Activated naive CD8-positive, alpha-beta T cell treated with anti-CD3 and anti-CD28 coated beads, Interleukin-2, amount 10 ng/mL, durations not matched to agents 7 days and 5 days (primary cell): ENCODE results near the gene HDAC4. TPM values are rescaled to one million over a fixed set of nuclear protein-coding genes. Genes with fewer than 3 reads are reported as not detected.

ENCODE experiments used
- ATAC-seq: fragments of 150-1000 bp; cut with Tn5 transposase; one replicate; pipeline ENCODE4 v1.10.0; 2021; ENCODE audit warnings: low read depth, moderate library complexity
- POLR2A ChIA-PET: fragments of 350-600 bp; sonication (Branson Sonifier 250); formaldehyde crosslinking; loops from one replicate; lab custom pipeline; 2021; ENCODE audit warnings: antibody characterized with exemption; lab: Charles Lee
- DNase-seq: peaks from one replicate; pipeline ENCODE4 v3.0.0; 2021
- H3K27ac Mint-ChIP-seq: one replicate; pipeline ENCODE4 v1.8.0; 2022; ENCODE audit warnings: mild to moderate bottlenecking, mixed read lengths
- H3K27me3 Mint-ChIP-seq: one replicate; pipeline ENCODE4 v1.8.0; 2022; ENCODE audit warnings: mild to moderate bottlenecking, moderate library complexity, mixed read lengths
- H3K36me3 Mint-ChIP-seq: one replicate; pipeline ENCODE4 v1.8.0; 2021; ENCODE audit warnings: mild to moderate bottlenecking, mixed read lengths
- H3K4me1 Mint-ChIP-seq: one replicate; pipeline ENCODE4 v1.8.0; 2021; ENCODE audit warnings: mixed read lengths
- H3K4me3 Mint-ChIP-seq: one replicate; pipeline ENCODE4 v1.8.0; 2022; ENCODE audit warnings: mild to moderate bottlenecking, moderate library complexity, mixed read lengths
- H3K9me3 Mint-ChIP-seq: one replicate; pipeline ENCODE4 v1.8.0; 2021; ENCODE audit warnings: mixed read lengths
- total RNA-seq, 2 experiments: library from RNA; stranded (reverse); gene quantifications; one replicate each; pipeline ENCODE4 v1.2.3, GENCODE V29; 2021

HDAC4 gene
- total RNA-seq, 2 experiments from 2014 or later = 54.0 to 57.4 TPM

DNA sequence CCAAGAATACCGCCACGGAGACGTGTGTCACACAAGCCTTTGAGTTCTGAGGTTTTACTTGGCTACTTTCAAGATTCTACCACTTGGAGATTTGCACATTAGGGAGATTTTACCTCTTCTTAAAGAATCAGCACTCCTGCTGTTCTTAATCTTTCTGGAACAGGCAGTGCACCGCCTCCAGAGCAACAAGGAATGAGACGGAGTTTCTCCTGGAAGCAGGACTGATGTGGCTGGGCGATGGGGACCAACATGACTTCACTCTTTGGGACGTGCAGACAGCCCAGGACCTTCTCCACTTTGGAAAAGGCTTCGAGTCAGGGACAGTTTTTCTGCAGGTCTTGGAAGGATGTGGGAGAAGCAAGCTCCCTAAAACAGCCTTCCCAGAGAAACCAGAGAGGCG, 255.2 kb downstream of the HDAC4 start:
- no peak overlapping the region for H3K27ac Mint-ChIP-seq
- ATAC-seq (no peak), DNase-seq (no peak)
- H3K4me1 Mint-ChIP-seq = peaks cover 5% of the 10 kb centered on the region
- POLR2A ChIA-PET = no interaction called here
- H3K4me3 Mint-ChIP-seq = no peak overlapping the region
- peaks cover 19% of the 10 kb centered on the region for H3K36me3 Mint-ChIP-seq
- peaks cover 4% of the 10 kb centered on the region for H3K9me3 Mint-ChIP-seq
- no peaks in the 10 kb centered on the region for H3K27me3 Mint-ChIP-seq

DNA sequence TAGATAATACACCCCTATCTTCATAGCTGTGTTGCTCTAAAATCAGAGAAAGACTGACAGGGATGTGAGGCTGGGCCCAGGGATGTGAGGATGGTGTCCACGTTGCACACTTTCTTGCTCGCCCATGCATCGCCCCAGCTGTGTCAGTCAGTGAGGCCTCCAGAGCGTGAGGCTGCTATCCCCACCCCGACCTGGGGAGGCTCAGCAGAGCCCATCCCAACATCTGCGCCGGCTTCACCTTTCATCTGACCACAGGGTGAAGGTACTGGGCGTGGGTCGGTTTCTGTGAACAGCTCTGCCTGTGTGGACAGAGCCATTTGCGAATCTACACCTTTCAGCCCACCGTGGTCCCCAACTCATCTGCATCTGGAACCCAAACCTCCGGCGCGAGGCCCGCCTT, 255.7 kb downstream of the HDAC4 start:
- ATAC-seq (no peak), DNase-seq (no peak)
- Mint-ChIP-seq H3K4me3 (no peak overlapping the region), H3K27me3 (no peaks in the 10 kb centered on the region), H3K4me1 (peaks cover 2% of the 10 kb centered on the region), H3K36me3 (peaks cover 15% of the 10 kb centered on the region), H3K27ac (no peak overlapping the region), H3K9me3 (peaks cover 1% of the 10 kb centered on the region)
- POLR2A ChIA-PET = no interaction called here

DNA sequence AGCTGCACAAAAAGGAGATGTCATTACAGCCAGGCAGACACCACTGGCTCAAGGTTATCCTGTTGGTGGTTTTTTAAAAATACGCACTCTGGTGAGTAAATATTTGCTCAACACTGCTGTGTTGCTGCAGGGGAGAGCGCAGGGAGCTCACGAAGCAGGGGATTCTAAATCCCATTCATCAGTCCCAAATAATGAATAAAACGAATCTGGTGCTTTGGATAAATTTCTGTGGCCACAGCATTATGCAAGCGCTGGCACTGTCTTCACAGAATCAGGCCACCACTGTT, 256.2 kb downstream of the HDAC4 start:
- ATAC-seq (no peak), DNase-seq (no peak)
- peaks cover 2% of the 10 kb centered on the region for H3K4me1 Mint-ChIP-seq
- POLR2A ChIA-PET = no interaction called here
- peaks cover 14% of the 10 kb centered on the region for H3K36me3 Mint-ChIP-seq
- no peak overlapping the region for H3K27ac Mint-ChIP-seq
- no peaks in the 10 kb centered on the region for H3K27me3 Mint-ChIP-seq
- H3K9me3 Mint-ChIP-seq = no peaks in the 10 kb centered on the region
- H3K4me3 Mint-ChIP-seq = no peak overlapping the region

DNA sequence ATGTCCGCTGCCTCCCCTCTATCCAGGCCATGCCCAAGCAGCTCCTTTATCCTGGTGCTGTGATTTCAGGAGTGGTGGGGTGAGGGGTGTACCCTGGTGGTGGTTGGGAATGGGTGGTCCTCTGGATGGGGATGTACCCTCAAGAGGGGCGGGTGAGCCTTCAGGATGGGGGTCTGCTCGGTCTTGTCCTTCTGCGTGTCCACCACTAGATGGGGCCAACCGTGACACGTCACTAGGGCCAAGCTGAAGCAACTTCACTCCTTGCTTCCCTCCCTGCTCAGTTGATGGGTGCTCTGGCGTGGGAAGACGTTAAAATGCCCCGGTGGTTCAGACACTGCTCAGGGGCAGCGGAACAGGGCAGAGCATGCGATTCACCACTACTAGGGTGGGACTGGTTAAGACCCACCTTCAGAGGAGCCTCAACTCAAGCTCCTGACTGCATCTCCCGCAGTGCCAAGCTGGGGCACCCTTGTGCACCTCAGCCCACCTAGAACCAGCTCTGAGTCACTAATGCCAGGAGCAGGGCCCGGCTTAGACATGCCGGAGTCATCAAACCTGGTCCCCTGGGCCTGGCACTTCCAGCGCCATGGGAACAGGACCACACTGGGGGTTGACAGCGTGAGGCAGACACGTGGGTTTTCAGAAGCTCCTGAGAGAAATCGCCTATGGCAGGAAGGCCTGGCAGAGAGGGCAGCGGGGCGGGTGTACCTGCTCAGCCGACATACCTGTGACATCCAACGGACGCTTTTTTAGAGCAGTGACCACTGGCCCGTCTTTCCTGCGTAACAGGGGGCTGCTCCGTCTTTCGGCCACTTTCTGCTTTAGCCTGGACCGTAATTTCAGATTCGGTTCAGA, 256.7 kb downstream of the HDAC4 start:
- Mint-ChIP-seq H3K9me3 (no peaks in the 10 kb centered on the region), H3K4me3 (no peak overlapping the region), H3K36me3 (peaks cover 16% of the 10 kb centered on the region), H3K27me3 (no peaks in the 10 kb centered on the region), H3K4me1 (peaks cover 2% of the 10 kb centered on the region), H3K27ac (no peak overlapping the region)
- ATAC-seq (peak; percentile 42), DNase-seq (no peak)
- POLR2A ChIA-PET = interaction anchor here (0.8 kb wide), 1 partner anchor 87 kb away, joined by 3 read pairs; no protein-coding TSS in a partner anchor

DNA sequence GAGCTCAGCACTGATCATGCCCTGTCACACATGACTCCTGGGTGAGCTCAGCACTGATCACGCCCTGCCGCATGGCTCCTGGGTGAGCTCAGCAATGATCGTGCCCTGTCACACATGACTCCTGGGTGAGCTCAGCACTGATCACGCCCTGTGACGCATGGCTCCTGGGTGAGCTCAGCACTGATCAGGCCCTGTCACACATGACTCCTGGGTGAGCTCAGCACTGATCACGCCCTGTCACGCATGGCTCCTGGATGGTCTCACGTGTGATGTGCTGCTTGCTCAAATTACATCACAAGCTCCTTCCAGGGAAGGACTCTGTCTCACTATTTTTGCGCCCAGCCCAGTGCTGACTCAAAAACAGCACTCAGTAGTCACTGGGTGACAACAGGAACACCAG, 258.0 kb downstream of the HDAC4 start:
- peaks cover 11% of the 10 kb centered on the region for H3K36me3 Mint-ChIP-seq

DNA sequence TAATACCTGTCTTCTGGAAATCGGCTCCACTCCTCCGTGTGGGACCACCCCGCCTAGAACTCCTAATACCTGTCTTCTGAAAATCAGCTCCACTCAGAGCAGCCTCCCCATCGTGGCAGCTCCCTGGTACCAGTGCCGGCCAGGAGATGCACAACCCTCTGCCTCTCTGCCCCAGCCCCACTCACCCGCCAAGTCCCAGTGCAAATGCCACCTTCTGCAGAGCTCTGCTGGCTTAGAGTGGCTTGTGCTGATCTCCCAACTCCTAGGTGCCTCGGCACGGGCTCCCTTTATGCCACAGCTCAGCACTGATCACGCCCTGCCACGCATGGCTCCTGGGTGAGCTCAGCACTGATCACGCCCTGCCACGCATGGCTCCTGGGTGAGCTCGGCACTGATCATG, 258.5 kb downstream of the HDAC4 start:
- Mint-ChIP-seq H3K27me3 (no peaks in the 10 kb centered on the region), H3K4me3 (no peak overlapping the region), H3K27ac (no peak overlapping the region), H3K36me3 (peaks cover 12% of the 10 kb centered on the region), H3K9me3 (no peaks in the 10 kb centered on the region), H3K4me1 (peaks cover 2% of the 10 kb centered on the region)
- DNase-seq (no peak), ATAC-seq (no peak)
- POLR2A ChIA-PET = no interaction called here

More for the DNA sequence above, 258.0 kb downstream of the HDAC4 start:
- Mint-ChIP-seq H3K27ac (no peak overlapping the region), H3K4me3 (no peak overlapping the region), H3K9me3 (no peaks in the 10 kb centered on the region), H3K27me3 (no peaks in the 10 kb centered on the region), H3K4me1 (peaks cover 2% of the 10 kb centered on the region)
- ATAC-seq = no peak
- POLR2A ChIA-PET = no interaction called here
- no peak for DNase-seq

DNA sequence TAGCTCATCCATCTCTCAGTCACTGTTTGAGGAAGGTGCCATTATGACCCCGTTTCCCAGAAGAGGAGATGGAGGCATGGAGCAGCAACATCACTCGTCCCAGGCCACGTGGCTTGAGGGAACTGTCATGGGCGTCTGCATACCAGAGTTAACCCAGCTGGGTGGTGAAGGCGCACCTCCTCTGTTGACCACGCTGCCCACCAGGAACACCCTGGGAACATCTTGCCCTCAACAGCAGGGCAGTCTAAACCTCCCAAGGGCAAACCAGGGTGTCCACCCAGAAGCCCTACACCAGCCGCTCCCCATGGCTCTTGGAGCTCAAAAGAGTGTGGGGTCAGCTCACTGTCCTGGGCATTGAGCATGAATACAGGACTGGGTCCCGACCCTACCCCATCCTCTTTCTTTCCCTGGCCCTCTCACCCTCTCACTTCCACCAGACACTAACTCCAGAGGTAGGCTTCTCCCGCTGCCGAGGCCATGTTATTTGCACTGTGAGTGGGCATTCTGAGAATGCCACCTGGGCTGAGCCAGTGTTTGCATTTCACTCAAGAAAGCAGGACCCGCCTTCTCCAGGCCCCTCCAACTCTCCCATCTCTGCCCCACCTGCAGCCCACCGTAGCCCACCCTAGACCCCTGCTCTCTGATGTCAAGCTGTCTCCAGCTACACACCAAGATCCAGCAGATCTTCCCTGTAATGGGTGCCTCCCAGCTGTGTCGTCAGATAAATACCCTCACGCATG, 259.6 kb downstream of the HDAC4 start:
- Mint-ChIP-seq H3K9me3 (no peaks in the 10 kb centered on the region), H3K4me3 (no peak overlapping the region), H3K27me3 (no peaks in the 10 kb centered on the region), H3K27ac (no peak overlapping the region), H3K4me1 (peaks cover 2% of the 10 kb centered on the region), H3K36me3 (peaks cover 16% of the 10 kb centered on the region)
- ATAC-seq (no peak), DNase-seq (no peak)
- POLR2A ChIA-PET = no interaction called here

DNA sequence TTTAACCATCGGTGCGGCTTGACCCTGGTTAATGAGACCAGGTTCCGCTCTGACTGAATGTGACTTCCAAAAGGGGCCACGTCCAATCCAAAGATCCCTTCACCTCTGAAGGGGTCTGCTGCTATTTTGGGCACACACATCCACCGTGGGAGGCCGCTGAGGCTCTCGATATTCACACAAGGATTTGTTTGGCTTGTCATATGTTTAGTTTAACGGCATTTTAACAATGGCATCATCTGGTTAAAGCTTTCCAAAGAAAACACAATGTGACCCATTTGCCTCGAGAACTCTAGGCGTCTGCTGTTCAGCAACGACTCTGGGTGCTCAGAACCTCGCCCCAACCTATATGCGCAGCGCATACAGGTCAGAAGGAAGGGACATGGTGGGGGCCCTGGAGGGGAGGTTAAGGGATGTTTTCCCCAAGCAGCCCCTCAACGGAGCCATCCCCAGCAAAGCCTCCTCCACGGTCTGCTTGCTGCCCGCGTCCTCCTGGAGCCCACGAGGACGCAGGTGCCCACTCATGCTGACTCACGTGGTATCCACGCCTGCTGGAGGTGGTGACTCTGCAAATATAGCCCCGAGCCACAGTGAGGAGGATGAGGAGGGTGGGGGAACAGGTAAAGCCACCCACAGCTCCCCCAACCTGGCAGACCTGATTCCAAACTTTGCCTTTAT, 260.3 kb downstream of the HDAC4 start:
- H3K27me3 Mint-ChIP-seq = no peaks in the 10 kb centered on the region
- ATAC-seq = no peak
- H3K36me3 Mint-ChIP-seq = peaks cover 16% of the 10 kb centered on the region
- no peak overlapping the region for H3K4me3 Mint-ChIP-seq
- no peak for DNase-seq
- H3K27ac Mint-ChIP-seq = no peak overlapping the region
- no peaks in the 10 kb centered on the region for H3K9me3 Mint-ChIP-seq
- POLR2A ChIA-PET = no interaction called here
- peaks cover 2% of the 10 kb centered on the region for H3K4me1 Mint-ChIP-seq

DNA sequence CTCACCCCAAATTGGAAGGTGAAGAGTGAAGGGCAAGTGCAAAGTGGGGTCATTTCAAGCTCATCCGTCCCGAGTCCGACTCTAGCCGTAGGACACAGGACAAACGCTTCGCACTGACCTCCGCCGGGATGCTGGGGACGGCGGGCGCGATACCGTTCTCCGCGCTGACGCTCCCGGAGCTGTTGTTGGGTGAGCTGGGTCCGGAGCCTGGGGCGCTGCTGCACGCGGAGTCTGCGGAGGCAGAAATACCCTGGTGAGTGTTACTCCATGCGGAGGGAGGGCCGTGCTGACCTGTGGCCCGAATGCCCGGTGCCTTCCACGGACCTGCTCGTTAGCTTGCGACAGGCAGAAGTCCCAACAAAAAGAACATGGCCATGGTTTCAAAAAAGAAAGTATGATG, 261.3 kb downstream of the HDAC4 start:
- Mint-ChIP-seq H3K4me3 (no peak overlapping the region), H3K36me3 (peaks cover 21% of the 10 kb centered on the region)

DNA sequence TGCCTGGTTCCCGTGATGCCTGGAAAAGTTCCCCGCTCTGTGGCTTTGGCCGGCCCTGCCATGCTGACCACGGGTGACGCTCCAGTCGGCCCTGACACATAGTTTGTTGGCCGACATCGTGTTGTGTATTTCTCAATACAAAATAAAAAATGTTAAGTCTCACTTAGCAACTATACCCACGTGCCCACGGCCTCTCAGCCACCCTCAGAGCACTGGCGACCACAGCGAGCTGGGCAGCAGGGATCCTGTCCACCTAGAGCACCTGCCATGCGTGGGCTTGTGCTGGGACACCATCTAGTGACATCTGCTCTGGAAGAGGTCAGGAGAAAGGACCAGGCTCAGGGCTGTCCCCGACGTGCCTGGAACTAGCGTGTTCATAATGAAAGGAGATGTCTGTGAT, 261.7 kb downstream of the HDAC4 start:
- DNase-seq = no peak
- POLR2A ChIA-PET = no interaction called here
- Mint-ChIP-seq H3K27ac (no peak overlapping the region), H3K9me3 (no peaks in the 10 kb centered on the region), H3K27me3 (no peaks in the 10 kb centered on the region), H3K4me1 (peaks cover 2% of the 10 kb centered on the region), H3K4me3 (no peak overlapping the region), H3K36me3 (peaks cover 23% of the 10 kb centered on the region)
- ATAC-seq = no peak

More for the DNA sequence above, 261.3 kb downstream of the HDAC4 start:
- no peaks in the 10 kb centered on the region for H3K9me3 Mint-ChIP-seq
- POLR2A ChIA-PET = no interaction called here
- ATAC-seq (no peak), DNase-seq (no peak)
- H3K27ac Mint-ChIP-seq = no peak overlapping the region
- H3K27me3 Mint-ChIP-seq = no peaks in the 10 kb centered on the region
- peaks cover 2% of the 10 kb centered on the region for H3K4me1 Mint-ChIP-seq

DNA sequence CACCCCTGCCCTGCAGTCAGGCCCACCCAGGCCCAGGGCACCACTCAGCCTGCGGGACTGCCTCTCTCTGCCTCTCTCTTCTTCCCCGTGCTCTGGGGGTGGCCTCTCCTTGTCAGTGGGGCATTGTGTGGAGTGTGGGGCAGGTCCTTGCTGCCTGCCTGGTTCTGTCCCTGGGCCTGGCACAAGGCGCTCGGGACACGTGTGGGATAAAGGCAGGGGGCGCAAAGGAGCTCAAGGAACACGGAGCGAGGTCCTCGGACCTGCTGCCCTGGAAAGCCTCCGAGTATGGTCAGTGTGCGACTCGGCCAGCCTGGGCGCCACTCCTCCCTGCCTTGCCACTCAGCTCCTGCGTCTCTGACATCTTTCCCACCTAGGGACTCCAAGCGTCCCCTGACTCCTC, 262.2 kb downstream of the HDAC4 start:
- DNase-seq = no peak
- Mint-ChIP-seq H3K9me3 (no peaks in the 10 kb centered on the region), H3K27ac (no peak overlapping the region), H3K27me3 (no peaks in the 10 kb centered on the region), H3K4me1 (no peaks in the 10 kb centered on the region), H3K36me3 (peaks cover 26% of the 10 kb centered on the region), H3K4me3 (no peak overlapping the region)
- POLR2A ChIA-PET = no interaction called here
- ATAC-seq = no peak

DNA sequence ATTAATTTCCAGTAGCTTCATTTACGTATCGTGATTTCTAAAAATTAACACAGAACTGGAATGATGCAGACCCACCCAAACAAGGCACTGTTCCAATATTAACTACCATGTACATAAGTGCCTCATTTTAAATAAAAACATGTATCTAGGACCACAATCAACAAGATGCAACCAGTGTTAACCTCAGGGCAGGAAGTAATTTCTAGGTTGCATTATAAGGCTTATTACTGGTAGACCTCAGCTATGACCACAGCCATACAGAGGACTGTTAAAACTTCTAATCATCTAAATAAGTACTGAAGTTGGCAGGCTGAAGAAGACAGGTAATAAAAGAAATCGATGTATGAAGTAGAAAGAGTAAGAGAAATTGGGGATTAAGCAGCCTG, 262.9 kb downstream of the HDAC4 start:
- no peak overlapping the region for H3K27ac Mint-ChIP-seq
- no peaks in the 10 kb centered on the region for H3K27me3 Mint-ChIP-seq
- POLR2A ChIA-PET = interaction anchor here (0.6 kb wide), 1 partner anchor 1062 kb away, joined by 4 read pairs; no protein-coding TSS in a partner anchor
- no peaks in the 10 kb centered on the region for H3K4me1 Mint-ChIP-seq
- no peaks in the 10 kb centered on the region for H3K9me3 Mint-ChIP-seq
- ATAC-seq (no peak), DNase-seq (no peak)
- no peak overlapping the region for H3K4me3 Mint-ChIP-seq
- H3K36me3 Mint-ChIP-seq = peaks cover 30% of the 10 kb centered on the region

DNA sequence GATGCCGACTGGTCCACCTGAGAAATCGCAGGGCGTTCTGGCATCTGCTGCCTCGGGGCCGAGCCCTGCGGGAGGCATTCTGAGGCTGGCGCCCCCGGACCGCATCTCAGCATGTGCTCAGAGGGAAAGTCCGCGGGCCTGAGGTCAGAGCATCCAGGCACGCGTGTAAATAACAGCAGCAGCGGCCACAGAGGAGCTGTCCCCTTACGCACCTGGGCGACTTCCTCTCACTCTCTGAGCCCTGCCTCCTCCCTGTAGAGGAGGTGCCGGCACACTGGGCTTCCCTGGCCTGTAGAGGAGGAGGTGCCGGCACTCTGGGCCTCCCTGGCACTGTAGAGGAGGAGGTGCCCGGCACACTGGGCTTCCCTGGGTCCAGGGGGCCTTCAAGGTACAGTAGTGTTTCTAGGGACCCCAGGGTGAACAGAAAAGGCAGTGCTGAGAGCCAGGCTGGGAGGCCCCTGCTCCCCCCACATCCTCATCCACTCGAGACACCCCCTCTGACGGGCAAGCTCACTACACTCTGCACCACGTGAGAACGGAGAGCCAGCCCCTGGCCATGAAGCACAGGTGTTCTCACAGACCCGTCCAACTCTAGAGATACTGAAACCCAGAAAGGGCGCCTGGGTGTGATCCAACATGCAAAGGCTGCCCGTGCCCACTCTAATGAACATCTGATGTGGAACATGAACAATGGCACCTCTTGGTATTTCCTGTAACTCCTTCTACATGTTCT, 263.5 kb downstream of the HDAC4 start:
- Mint-ChIP-seq H3K36me3 (peaks cover 33% of the 10 kb centered on the region), H3K27ac (no peak overlapping the region), H3K27me3 (no peaks in the 10 kb centered on the region), H3K4me1 (no peaks in the 10 kb centered on the region), H3K9me3 (no peaks in the 10 kb centered on the region), H3K4me3 (no peak overlapping the region)
- ATAC-seq = no peak
- POLR2A ChIA-PET = interaction anchor here (0.6 kb wide), 1 partner anchor 1062 kb away, joined by 4 read pairs; no protein-coding TSS in a partner anchor
- no peak for DNase-seq
